Brain microvascular endothelial cell (primary cell): ENCODE results near the gene MYBBP1A.

Experiments
- DNase-seq: peaks from one replicate; pipeline ENCODE4 v3.0.0-alpha.2; 2020
- H3K27ac ChIP-seq: fragments of 250-450 bp; sonication (Bioruptor Pico); 2 replicates; pipeline ENCODE4 v1.5.1; 2020; ENCODE audit warnings: mild to moderate bottlenecking, moderate library complexity
- H3K27me3 ChIP-seq: fragments of 250-450 bp; sonication (Bioruptor Pico); replicated peaks from 2 replicates; pipeline ENCODE4 v1.5.1; 2020; ENCODE audit warnings: mild to moderate bottlenecking
- H3K36me3 ChIP-seq: fragments of 250-450 bp; sonication (Bioruptor Pico); replicated peaks from 2 replicates; pipeline ENCODE4 v1.5.1; 2020; ENCODE audit warnings: mild to moderate bottlenecking
- H3K4me3 ChIP-seq: 2 replicates; pipeline ENCODE4 v1.5.1; 2011; ENCODE audit warnings: low read depth, mild to moderate bottlenecking, control low read depth, low read length, moderate library complexity
- in situ Hi-C: cut with HindIII; loops from 2 replicates; pipeline ENCODE4 v1.10.0; 2017; ENCODE audit warnings: low sequenced_read_pairs, low pct_ligation_motif_present
- TF ChIP-seq, protein P1 (sequence below): IDR thresholded peaks from 2 replicates; pipeline ENCODE4 v1.5.1; 2011; ENCODE audit warnings: low read depth, mild to moderate bottlenecking, moderate library complexity, low read length, control low read depth, inconsistent platforms; ENCODE audit errors: missing control alignments

The MYBBP1A gene

DNA sequence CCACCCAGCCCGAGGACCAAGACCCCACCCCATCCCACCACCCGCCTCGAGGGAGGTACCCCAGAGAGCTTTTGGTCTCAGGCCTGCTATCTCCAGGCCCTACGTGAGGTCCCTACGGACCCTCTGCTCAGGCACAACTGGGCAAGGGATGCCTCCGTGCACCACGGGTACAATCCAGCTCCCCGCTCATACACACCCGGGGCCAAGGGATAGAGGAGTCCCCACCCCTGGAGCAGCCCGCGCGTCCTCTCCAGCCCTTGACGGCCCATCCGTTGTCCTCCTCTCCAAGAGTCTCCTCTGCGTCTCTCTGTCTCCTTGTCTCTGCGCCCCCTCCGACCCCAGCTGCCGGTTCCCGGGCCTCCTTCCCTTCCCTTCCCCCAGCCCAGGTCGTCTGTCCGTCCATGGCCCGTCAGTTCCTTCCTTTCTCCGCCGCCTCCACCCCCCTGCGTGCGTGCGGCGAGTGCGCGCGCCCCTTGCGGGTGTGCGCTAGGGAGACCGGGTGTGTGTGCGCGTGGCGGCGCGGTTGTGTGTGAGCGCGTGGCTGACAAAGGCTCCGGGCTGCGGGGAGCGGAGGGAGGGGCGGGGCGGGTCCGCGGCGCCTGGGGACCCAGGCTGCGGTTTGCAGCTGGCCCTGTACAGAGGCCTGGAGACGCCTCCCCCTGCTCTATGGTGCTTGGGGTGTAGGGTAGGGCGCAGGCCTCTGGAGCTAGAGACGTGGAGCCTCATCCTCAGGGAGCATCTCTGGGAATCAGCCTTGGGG, 55.6 kb downstream of the MYBBP1A start:
- H3K4me3 ChIP-seq = no peak overlapping the region
- H3K27ac ChIP-seq = no peak overlapping the region
- in situ Hi-C loops = no loop called here
- no peaks in the 10 kb centered on the region for H3K36me3 ChIP-seq
- TF ChIP-seq, protein P1, sequence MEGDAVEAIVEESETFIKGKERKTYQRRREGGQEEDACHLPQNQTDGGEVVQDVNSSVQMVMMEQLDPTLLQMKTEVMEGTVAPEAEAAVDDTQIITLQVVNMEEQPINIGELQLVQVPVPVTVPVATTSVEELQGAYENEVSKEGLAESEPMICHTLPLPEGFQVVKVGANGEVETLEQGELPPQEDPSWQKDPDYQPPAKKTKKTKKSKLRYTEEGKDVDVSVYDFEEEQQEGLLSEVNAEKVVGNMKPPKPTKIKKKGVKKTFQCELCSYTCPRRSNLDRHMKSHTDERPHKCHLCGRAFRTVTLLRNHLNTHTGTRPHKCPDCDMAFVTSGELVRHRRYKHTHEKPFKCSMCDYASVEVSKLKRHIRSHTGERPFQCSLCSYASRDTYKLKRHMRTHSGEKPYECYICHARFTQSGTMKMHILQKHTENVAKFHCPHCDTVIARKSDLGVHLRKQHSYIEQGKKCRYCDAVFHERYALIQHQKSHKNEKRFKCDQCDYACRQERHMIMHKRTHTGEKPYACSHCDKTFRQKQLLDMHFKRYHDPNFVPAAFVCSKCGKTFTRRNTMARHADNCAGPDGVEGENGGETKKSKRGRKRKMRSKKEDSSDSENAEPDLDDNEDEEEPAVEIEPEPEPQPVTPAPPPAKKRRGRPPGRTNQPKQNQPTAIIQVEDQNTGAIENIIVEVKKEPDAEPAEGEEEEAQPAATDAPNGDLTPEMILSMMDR = no peak
- no peak for DNase-seq
- peaks cover 37% of the 10 kb centered on the region for H3K27me3 ChIP-seq

DNA sequence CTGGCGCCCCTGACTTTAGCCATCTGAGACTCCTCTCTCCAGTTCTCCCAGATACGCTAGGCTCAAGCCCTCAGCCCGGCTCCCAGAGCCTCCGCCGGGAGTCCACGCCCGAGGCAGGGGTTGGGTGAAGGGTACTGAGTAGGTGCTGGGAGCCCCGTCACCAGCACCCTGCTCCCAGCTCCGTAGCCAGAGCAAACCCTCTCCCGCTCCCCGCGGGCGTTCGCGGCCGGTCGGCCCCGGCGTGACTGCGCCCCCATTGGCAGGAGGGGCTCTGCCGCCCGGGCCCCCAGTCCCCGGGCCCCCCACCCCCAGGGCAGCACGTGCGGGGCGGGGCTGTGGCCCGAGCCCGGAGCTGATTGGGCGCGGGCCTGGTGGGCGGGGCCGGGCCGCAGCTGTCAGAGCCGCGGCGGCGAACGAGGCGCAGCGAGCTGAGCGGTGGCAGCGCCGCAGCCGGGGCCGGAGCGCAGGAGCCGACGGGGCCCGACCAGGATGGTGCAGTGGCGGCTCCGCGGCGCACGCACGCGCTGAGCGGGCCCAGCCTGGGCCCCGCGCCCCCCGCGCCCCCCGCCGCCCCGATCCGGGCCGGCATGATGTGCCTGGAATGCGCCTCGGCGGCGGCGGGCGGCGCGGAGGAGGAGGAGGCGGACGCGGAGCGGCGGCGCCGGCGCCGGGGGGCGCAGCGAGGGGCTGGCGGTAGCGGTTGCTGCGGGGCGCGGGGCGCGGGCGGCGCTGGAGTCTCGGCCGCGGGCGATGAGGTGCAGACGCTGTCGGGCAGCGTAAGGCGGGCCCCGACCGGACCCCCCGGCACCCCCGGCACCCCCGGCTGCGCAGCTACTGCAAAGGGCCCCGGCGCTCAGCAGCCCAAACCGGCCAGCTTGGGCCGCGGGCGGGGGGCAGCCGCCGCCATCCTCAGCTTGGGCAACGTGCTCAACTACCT, 56.5 kb downstream of the MYBBP1A start, which contains the start of gene SPNS2:
TSS of gene SPNS2 (plus strand) at position 421 of the 937 bp plus-strand sequence. CDS start at position 588, 167 bp downstream.
- TF ChIP-seq, protein P1 = no peak
- DNase-seq = no peak
- Histone ChIP-seq H3K27me3 (peaks cover 37% of the 10 kb centered on the region), H3K36me3 (no peaks in the 10 kb centered on the region), H3K4me3 (no peak within 1 kb of the TSS), H3K27ac (no peak within 1 kb of the TSS)
- in situ Hi-C loops = no loop called here

DNA sequence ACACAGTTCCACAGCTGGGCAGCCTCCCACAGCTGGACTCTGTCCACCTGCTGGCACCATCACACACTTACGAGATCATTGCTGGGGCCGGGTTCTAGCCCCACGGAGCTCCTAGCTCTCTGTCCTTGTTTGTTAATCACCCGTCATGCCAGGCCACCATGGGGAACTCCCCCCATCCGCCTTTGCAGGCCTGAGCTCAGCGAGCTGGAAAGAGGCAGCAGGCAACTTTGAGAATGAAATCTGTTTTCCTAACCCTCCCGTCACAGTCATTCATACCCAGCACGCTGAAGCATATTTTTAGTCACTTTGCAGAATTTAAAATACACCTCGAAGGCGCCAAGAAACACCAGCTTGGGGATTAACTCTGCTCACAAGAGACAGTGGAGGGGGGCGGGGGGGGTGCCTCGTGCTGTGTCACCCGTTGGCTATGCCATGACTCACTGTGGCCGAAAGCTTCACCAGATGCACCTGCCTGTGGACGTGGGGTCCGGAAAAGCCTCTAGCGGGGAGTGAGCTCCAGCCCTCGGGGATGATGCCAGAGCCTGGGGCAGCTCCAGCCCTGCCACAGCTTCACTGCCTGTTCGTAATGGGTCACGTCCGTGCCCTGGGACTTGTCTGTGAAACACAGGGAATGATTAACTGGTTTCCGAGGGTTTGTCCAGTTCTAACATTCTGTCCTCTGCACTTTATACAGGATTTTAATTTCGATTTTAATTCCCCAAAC, 57.9 kb downstream of the MYBBP1A start:
- TF ChIP-seq, protein P1 = no peak
- no peak for DNase-seq
- H3K27ac ChIP-seq = no peak overlapping the region
- in situ Hi-C loops = no loop called here
- no peak overlapping the region for H3K4me3 ChIP-seq
- H3K27me3 ChIP-seq = peaks cover 34% of the 10 kb centered on the region
- no peaks in the 10 kb centered on the region for H3K36me3 ChIP-seq

DNA sequence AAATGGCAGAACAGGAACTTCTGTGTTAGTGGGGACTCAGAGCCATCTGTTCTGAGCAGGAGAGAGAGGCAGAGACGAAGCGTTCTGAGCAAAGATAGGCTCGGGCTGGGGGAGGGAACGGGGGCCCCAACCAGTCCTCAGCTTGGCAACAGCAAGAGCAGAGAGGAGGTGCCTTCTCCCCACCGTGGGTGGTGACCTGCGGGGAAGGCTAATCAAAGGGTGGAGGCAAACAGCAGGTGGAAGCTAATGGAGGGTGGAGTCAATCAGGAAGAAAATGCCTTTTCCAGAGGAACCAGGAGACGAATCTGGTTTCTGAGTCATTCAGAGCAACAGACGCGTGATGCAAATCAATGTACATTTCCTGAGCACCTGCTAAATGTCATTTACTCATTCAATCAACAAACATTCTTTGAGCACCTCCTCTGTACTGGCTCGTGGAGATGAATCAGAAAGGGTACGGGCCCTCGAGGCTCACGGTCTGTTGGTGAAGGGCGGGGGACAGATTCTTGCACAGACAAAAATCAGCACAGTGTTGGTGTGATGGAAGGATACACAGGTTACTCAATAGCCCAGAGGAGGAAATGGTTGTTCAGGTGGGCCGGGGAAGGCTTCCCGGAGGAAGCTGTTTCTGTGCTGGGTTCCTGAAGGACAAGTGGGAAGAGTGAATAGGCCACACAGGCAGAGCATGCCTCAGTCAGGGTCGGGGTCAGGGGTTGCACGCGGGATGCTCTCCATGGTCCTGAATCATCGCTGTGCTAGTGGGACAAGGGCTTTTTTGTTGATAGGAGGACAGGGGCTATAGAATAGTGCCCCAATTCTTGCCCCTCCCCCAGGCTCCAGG, 62.2 kb downstream of the MYBBP1A start:
- no peak overlapping the region for H3K4me3 ChIP-seq
- no peak for DNase-seq
- in situ Hi-C loops = no loop called here
- H3K27ac ChIP-seq = no peak overlapping the region
- peaks cover 8% of the 10 kb centered on the region for H3K27me3 ChIP-seq
- no peaks in the 10 kb centered on the region for H3K36me3 ChIP-seq
- TF ChIP-seq, protein P1 = no peak

DNA sequence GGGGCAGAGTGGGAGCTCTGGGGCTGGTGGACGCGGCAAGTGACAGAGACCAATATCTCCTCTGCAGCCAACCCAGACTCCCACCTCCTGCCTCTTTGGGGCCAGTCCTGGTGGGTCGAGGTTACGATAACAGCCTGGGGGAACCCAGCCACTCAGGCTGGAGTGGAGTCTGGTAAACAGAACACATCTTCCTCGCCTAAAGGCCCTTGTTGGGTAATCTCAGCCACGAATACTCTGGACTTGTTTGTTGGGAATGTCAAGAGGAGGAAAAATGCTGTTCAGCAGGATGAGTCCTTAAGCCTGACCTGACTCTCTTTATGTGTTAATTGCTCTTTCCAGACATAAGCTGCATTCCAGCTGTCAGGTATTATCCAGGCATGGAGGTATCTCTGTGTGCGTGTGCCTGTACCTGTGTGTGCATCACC, 64.5 kb downstream of the MYBBP1A start:
- Histone ChIP-seq H3K36me3 (no peaks in the 10 kb centered on the region), H3K27me3 (no peaks in the 10 kb centered on the region), H3K27ac (no peak overlapping the region), H3K4me3 (no peak overlapping the region)
- in situ Hi-C loops = no loop called here
- TF ChIP-seq, protein P1 = no peak
- no peak for DNase-seq
